Loucy (cell line): Measurements from ENCODE around the gene NAV1.
A peak's percentile ranks its signal among the peaks of the same experiment; 100 is the strongest.

ENCODE experiments used
- H2AFZ ChIP-seq: fragments of 200-600 bp; sonication (generic); 2 replicates; pipeline ENCODE4 v1.6.0; 2016; ENCODE audit warnings: antibody characterized with exemption, mild to moderate bottlenecking, low read length, moderate library complexity
- H3F3A ChIP-seq: fragments of 200-600 bp; 2 replicates; pipeline ENCODE4 v1.6.0; 2016; ENCODE audit warnings: antibody characterized with exemption, low read depth, mild to moderate bottlenecking
- H3K27me3 ChIP-seq: fragments of 200-600 bp; sonication (generic); 2 replicates; pipeline ENCODE4 v1.6.1; 2014; ENCODE audit warnings: low read length, mild to moderate bottlenecking; ENCODE audit not compliant: insufficient read depth, poor library complexity, severe bottlenecking
- H3K36me3 ChIP-seq: fragments of 200-600 bp; sonication (generic); 2 replicates; pipeline ENCODE4 v1.6.1; 2016; ENCODE audit warnings: low read length; ENCODE audit not compliant: insufficient read depth
- H3K4me1 ChIP-seq: fragments of 200-600 bp; sonication (generic); 2 replicates; pipeline ENCODE4 v1.5.1; 2014; ENCODE audit warnings: low read length, mild to moderate bottlenecking; ENCODE audit not compliant: insufficient read depth, poor library complexity, severe bottlenecking
- H3K4me2 ChIP-seq: fragments of 200-600 bp; sonication (generic); 2 replicates; pipeline ENCODE4 v1.6.0; 2014; ENCODE audit warnings: antibody characterized with exemption, low read length, low read depth, mild to moderate bottlenecking; ENCODE audit not compliant: poor library complexity, severe bottlenecking
- H3K4me3 ChIP-seq: fragments of 200-600 bp; sonication (generic); 2 replicates; pipeline ENCODE4 v1.5.1; 2014; ENCODE audit warnings: low read length, mild to moderate bottlenecking, mixed read lengths; ENCODE audit not compliant: poor library complexity, severe bottlenecking
- H3K79me2 ChIP-seq: fragments of 200-600 bp; sonication (generic); 2 replicates; pipeline ENCODE4 v1.6.1; 2014; ENCODE audit warnings: low read length; ENCODE audit not compliant: insufficient read depth
- H3K9ac ChIP-seq: fragments of 200-600 bp; sonication (generic); 2 replicates; pipeline ENCODE4 v1.6.0; 2014; ENCODE audit warnings: mild to moderate bottlenecking, low read depth, low read length, moderate library complexity; ENCODE audit not compliant: poor library complexity, severe bottlenecking
- H3K9me2 ChIP-seq: fragments of 200-600 bp; sonication (generic); replicated peaks from 2 replicates; pipeline ENCODE4 v1.6.1; 2016; ENCODE audit warnings: low read depth, low read length, mixed read lengths
- H3K9me3 ChIP-seq: fragments of 200-600 bp; sonication (generic); 2 replicates; pipeline ENCODE4 v1.6.1; 2014; ENCODE audit warnings: mild to moderate bottlenecking, antibody characterized with exemption, low read length, low read depth; ENCODE audit not compliant: insufficient read depth
- H4K20me1 ChIP-seq: fragments of 200-600 bp; sonication (generic); 2 replicates; pipeline ENCODE4 v1.6.0; 2014; ENCODE audit warnings: antibody characterized with exemption, low read length, mild to moderate bottlenecking; ENCODE audit not compliant: insufficient read depth, poor library complexity, severe bottlenecking
- EZH2phosphoT487 ChIP-seq: fragments of 200-600 bp; IDR thresholded peaks from 2 replicates; pipeline ENCODE4 v1.6.1; 2018; ENCODE audit warnings: antibody characterized with exemption, mild to moderate bottlenecking, moderate library complexity, borderline replicate concordance
- TF ChIP-seq, protein P1 (sequence below): fragments of 200-600 bp; sonication (generic); conservative IDR thresholded peaks from 2 replicates; pipeline ENCODE4 v1.5.1; 2014; ENCODE audit warnings: mild to moderate bottlenecking, antibody characterized with exemption, low read length

The NAV1 gene

GRCh38 chr1:201527879-201528278 lies 11.0 kb upstream of the NAV1 start:
- no peaks in the 10 kb centered on the region for H3F3A ChIP-seq
- TF ChIP-seq EZH2phosphoT487: no peak

DNA sequence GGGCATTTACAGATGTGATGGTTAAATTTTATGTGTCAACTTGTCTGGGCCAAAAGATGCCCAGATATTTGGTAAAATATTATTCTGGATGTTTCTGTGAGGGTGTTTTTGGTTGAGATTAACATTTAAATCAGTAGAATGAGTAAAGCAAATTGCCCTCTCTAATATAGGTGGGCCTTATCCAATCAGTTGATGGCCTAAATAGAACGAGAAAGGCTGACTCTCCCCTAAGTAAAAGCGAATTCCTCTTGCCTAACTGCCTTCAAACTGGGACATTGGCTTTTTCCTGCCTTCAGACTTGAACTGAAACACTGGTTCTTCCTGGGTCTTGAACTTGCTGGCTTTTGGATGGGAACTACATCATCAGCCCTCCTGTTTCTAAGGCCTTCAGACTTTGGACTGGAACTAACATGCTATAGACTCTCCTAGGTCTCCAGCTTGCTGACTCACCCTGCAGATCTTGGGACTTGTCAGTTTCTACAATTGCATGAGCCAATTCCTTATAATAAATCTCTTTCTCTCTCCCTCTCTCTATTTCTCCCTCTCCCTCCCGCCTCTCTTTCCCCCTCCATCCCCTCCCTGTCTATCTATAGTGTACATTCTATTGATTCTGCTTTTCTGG lies 10.2 kb upstream of the NAV1 start:
- H3K4me3 ChIP-seq: no peak overlapping the region

More at GRCh38 chr1:201527879-201528278, 11.0 kb upstream of the NAV1 start:
- Histone ChIP-seq H4K20me1 (peaks cover 4% of the 10 kb centered on the region), H3K4me3 (no peak overlapping the region), H3K36me3 (no peaks in the 10 kb centered on the region), H2AFZ (no peak overlapping the region), H3K79me2 (no peaks in the 10 kb centered on the region), H3K9ac (no peak overlapping the region), H3K4me2 (no peak overlapping the region), H3K9me2 (no peaks in the 10 kb centered on the region), H3K9me3 (no peaks in the 10 kb centered on the region), H3K27me3 (no peaks in the 10 kb centered on the region), H3K4me1 (peaks cover 14% of the 10 kb centered on the region)

GRCh38 chr1:201530741-201531531 lies 8.0 kb upstream of the NAV1 start:
- Histone ChIP-seq H3K9me2 (no peaks in the 10 kb centered on the region), H3K27me3 (no peaks in the 10 kb centered on the region), H3K36me3 (no peaks in the 10 kb centered on the region), H3K4me3 (no peak overlapping the region), H3K9me3 (no peaks in the 10 kb centered on the region), H3K9ac (no peak overlapping the region), H4K20me1 (peaks cover 4% of the 10 kb centered on the region), H3K4me2 (peak overlapping the region; percentile 18), H3K4me1 (peaks cover 18% of the 10 kb centered on the region), H3K79me2 (no peaks in the 10 kb centered on the region), H3F3A (no peaks in the 10 kb centered on the region), H2AFZ (no peak overlapping the region)
- TF ChIP-seq EZH2phosphoT487: no peak
- TF ChIP-seq, protein P1, sequence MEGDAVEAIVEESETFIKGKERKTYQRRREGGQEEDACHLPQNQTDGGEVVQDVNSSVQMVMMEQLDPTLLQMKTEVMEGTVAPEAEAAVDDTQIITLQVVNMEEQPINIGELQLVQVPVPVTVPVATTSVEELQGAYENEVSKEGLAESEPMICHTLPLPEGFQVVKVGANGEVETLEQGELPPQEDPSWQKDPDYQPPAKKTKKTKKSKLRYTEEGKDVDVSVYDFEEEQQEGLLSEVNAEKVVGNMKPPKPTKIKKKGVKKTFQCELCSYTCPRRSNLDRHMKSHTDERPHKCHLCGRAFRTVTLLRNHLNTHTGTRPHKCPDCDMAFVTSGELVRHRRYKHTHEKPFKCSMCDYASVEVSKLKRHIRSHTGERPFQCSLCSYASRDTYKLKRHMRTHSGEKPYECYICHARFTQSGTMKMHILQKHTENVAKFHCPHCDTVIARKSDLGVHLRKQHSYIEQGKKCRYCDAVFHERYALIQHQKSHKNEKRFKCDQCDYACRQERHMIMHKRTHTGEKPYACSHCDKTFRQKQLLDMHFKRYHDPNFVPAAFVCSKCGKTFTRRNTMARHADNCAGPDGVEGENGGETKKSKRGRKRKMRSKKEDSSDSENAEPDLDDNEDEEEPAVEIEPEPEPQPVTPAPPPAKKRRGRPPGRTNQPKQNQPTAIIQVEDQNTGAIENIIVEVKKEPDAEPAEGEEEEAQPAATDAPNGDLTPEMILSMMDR: peak; percentile 83

More for the DNA sequence above, 10.2 kb upstream of the NAV1 start:
- Histone ChIP-seq H3K4me1 (peaks cover 14% of the 10 kb centered on the region), H4K20me1 (peaks cover 4% of the 10 kb centered on the region), H3K4me2 (no peak overlapping the region), H3K9me3 (no peaks in the 10 kb centered on the region), H3K36me3 (no peaks in the 10 kb centered on the region), H3K9me2 (no peaks in the 10 kb centered on the region), H3K9ac (no peak overlapping the region), H3F3A (no peaks in the 10 kb centered on the region), H3K27me3 (no peaks in the 10 kb centered on the region), H2AFZ (no peak overlapping the region), H3K79me2 (no peaks in the 10 kb centered on the region)
- TF ChIP-seq, protein P1: no peak
- TF ChIP-seq EZH2phosphoT487: no peak
